IMR-90 (cell line): Measurements from ENCODE around the gene SESN1. TPM values are rescaled to one million over a fixed set of nuclear protein-coding genes. Genes with fewer than 3 reads are reported as not detected.

ENCODE experiments used
- ATAC-seq: fragments of 200-7000 bp; cut with Tn5 transposase; 2 replicates; pipeline ENCODE4 v1.9.1; 2020; ENCODE audit warnings: low read depth, mild to moderate bottlenecking, moderate library complexity
- BruUV-seq: library from RNA; stranded (reverse); fragments of 400-500 nt; replicated peaks from 2 replicates; lab custom pipeline; 2021; lab: Mats Ljungman, UMichigan
- CTCF ChIA-PET: fragments of 300-600 bp; formaldehyde crosslinking; extraction: SDS; loops from one replicate; lab custom pipeline; 2021; ENCODE audit warnings: antibody characterized with exemption; lab: Yijun Ruan, JAX
- POLR2A ChIA-PET: fragments of 300-600 bp; sonication (Branson Sonifier 250); formaldehyde crosslinking; loops from one replicate; lab custom pipeline; 2022; ENCODE audit warnings: antibody characterized with exemption; ENCODE audit not compliant: unreplicated experiment; lab: Charles Lee
- DNase-seq: peaks from one replicate; pipeline ENCODE4 v3.0.0; 2013
- H2AFZ ChIP-seq: replicated peaks from 2 replicates; pipeline ENCODE3; 2013; ENCODE audit warnings: low read length, mild to moderate bottlenecking; ENCODE audit not compliant: poor library complexity
- H2AK5ac ChIP-seq: 2 replicates; pipeline ENCODE4 v1.6.1; 2013; ENCODE audit warnings: low read depth, low read length, inconsistent platforms
- H2AK9ac ChIP-seq: replicated peaks from 2 replicates; pipeline ENCODE3; 2013; ENCODE audit warnings: mild to moderate bottlenecking, low read depth, low read length, moderate library complexity; ENCODE audit not compliant: poor library complexity
- H2BK120ac ChIP-seq: 2 replicates; pipeline ENCODE4 v1.6.1; 2013; ENCODE audit warnings: low read depth, low read length, inconsistent platforms
- H2BK15ac ChIP-seq: 3 replicates; pipeline ENCODE4 v1.6.1; 2013; ENCODE audit warnings: low read depth, low read length, inconsistent platforms
- H2BK20ac ChIP-seq: 2 replicates; pipeline ENCODE4 v1.6.1; 2013; ENCODE audit warnings: low read depth, mild to moderate bottlenecking, inconsistent platforms, low read length, moderate library complexity
- H2BK5ac ChIP-seq: 2 replicates; pipeline ENCODE4 v1.6.1; 2013; ENCODE audit warnings: mild to moderate bottlenecking, low read depth, low read length, inconsistent platforms; ENCODE audit not compliant: poor library complexity, severe bottlenecking
- H3K14ac ChIP-seq: replicated peaks from 2 replicates; pipeline ENCODE4 v1.6.1; 2013; ENCODE audit warnings: low read depth, low read length, inconsistent platforms
- H3K18ac ChIP-seq: 2 replicates; pipeline ENCODE4 v1.6.1; 2013; ENCODE audit warnings: low read depth, low read length, control low read depth
- H3K23ac ChIP-seq: 2 replicates; pipeline ENCODE4 v1.6.1; 2013; ENCODE audit warnings: low read depth, low read length, inconsistent platforms
- H3K27ac ChIP-seq: 2 replicates; pipeline ENCODE4 v1.5.1; 2013; ENCODE audit warnings: mild to moderate bottlenecking, control low read depth, low read length; ENCODE audit not compliant: insufficient read depth
- H3K27me3 ChIP-seq: 2 replicates; pipeline ENCODE4 v1.6.1; 2013; ENCODE audit warnings: low read length; ENCODE audit not compliant: control insufficient read depth, insufficient read depth
- H3K36me3 ChIP-seq: 2 replicates; pipeline ENCODE4 v1.6.1; 2013; ENCODE audit warnings: low read length, mixed read lengths; ENCODE audit not compliant: control insufficient read depth, insufficient read depth
- H3K4ac ChIP-seq: 2 replicates; pipeline ENCODE4 v1.6.1; 2013; ENCODE audit warnings: low read depth, low read length, inconsistent platforms
- H3K4me1 ChIP-seq: 2 replicates; pipeline ENCODE4 v1.6.1; 2013; ENCODE audit warnings: low read length, mixed read lengths; ENCODE audit not compliant: control insufficient read depth, insufficient read depth
- H3K4me2 ChIP-seq: 2 replicates; pipeline ENCODE4 v1.6.1; 2013; ENCODE audit warnings: low read depth, mild to moderate bottlenecking, control low read depth, low read length, moderate library complexity
- H3K4me3 ChIP-seq: 2 replicates; pipeline ENCODE4 v1.5.1; 2013; ENCODE audit warnings: low read depth, mild to moderate bottlenecking, control low read depth, low read length, moderate library complexity; ENCODE audit not compliant: insufficient read depth
- H3K56ac ChIP-seq: 2 replicates; pipeline ENCODE4 v1.6.1; 2013; ENCODE audit warnings: low read length, inconsistent platforms; ENCODE audit not compliant: insufficient read depth; ENCODE audit errors: extremely low read depth
- H3K79me1 ChIP-seq, 2 experiments: 2 replicates each; pipeline ENCODE4 v1.6.1; 2013; ENCODE audit warnings: low read length in 2 of 2, inconsistent platforms in 1 of 2, low read depth in 1 of 2
- H3K9ac ChIP-seq: 2 replicates; pipeline ENCODE4 v1.6.1; 2013; ENCODE audit warnings: low read depth, low read length, control low read depth
- H3K9me1 ChIP-seq: 2 replicates; pipeline ENCODE4 v1.6.1; 2013; ENCODE audit warnings: low read length, inconsistent platforms; ENCODE audit not compliant: insufficient read depth
- H3K9me3 ChIP-seq: 2 replicates; pipeline ENCODE4 v1.6.1; 2013; ENCODE audit warnings: low read length; ENCODE audit not compliant: control insufficient read depth, insufficient read depth
- H4K20me1 ChIP-seq: 2 replicates; pipeline ENCODE4 v1.6.1; 2013; ENCODE audit warnings: low read length, inconsistent platforms; ENCODE audit not compliant: insufficient read depth
- H4K5ac ChIP-seq: 2 replicates; pipeline ENCODE4 v1.6.1; 2013; ENCODE audit warnings: mild to moderate bottlenecking, low read depth, low read length, control low read depth
- H4K8ac ChIP-seq, 2 experiments: 2 replicates each; pipeline ENCODE4 v1.6.1; 2013; ENCODE audit warnings: low read depth in 2 of 2, low read length in 2 of 2, control low read depth in 1 of 2, inconsistent platforms in 1 of 2
- H4K91ac ChIP-seq: 2 replicates; pipeline ENCODE4 v1.6.1; 2013; ENCODE audit warnings: low read depth, low read length, inconsistent platforms; ENCODE audit not compliant: insufficient read depth
- BHLHE40 ChIP-seq: fragments of 150-350 bp; IDR thresholded peaks from 2 replicates; pipeline ENCODE4 v1.6.1; 2016; ENCODE audit warnings: mild to moderate bottlenecking, low read depth, low read length
- CEBPB ChIP-seq: IDR thresholded peaks from 2 replicates; pipeline ENCODE4 v1.6.1; 2012; ENCODE audit warnings: low read depth, low read length, improper control_type of control experiment
- CHD1 ChIP-seq: IDR thresholded peaks from 2 replicates; pipeline ENCODE4 v1.6.1; 2012; ENCODE audit warnings: low read depth, low read length, improper control_type of control experiment
- CTCF ChIP-seq: conservative IDR thresholded peaks from 2 replicates; pipeline ENCODE4 v1.5.1; 2012; ENCODE audit warnings: mild to moderate bottlenecking, low read depth, low read length, improper control_type of control experiment
- FOS ChIP-seq: fragments of 150-350 bp; IDR thresholded peaks from 2 replicates; pipeline ENCODE4 v1.6.1; 2016; ENCODE audit warnings: low read depth, low read length
- MAFK ChIP-seq: IDR thresholded peaks from 2 replicates; pipeline ENCODE4 v1.6.1; 2012; ENCODE audit warnings: low read depth, low read length, improper control_type of control experiment
- POLR2A ChIP-seq: IDR thresholded peaks from 2 replicates; pipeline ENCODE4 v1.6.1; 2012; ENCODE audit warnings: mild to moderate bottlenecking, low read depth, low read length
- RAD21 ChIP-seq: IDR thresholded peaks from 2 replicates; pipeline ENCODE4 v1.6.1; 2012; ENCODE audit warnings: low read length, improper control_type of control experiment
- RCOR1 ChIP-seq: IDR thresholded peaks from 2 replicates; pipeline ENCODE4 v1.6.1; 2012; ENCODE audit warnings: mild to moderate bottlenecking, low read length, improper control_type of control experiment; ENCODE audit not compliant: insufficient replicate concordance
- RFX5 ChIP-seq: IDR thresholded peaks from 2 replicates; pipeline ENCODE4 v1.8.0; 2012; ENCODE audit warnings: low read depth, mild to moderate bottlenecking, low read length, moderate library complexity
- SMC3 ChIP-seq: fragments of 150-350 bp; IDR thresholded peaks from 2 replicates; pipeline ENCODE4 v1.6.1; 2016; ENCODE audit warnings: low read depth, mild to moderate bottlenecking, antibody characterized with exemption, low read length, moderate library complexity
- WGBS, 2 experiments: methylation state at CpG; one replicate each; pipeline versions ENCODE4 v1.1.5 to v1.1.7; 2013; ENCODE audit warnings: missing lambda C conversion rate in 2 of 2; ENCODE audit not compliant: insufficient read length in 1 of 2; ENCODE audit errors: extremely low coverage in 2 of 2; 5-methylcytosine and 5-hydroxymethylcytosine counted together
- dilution Hi-C: fragments of 300-500 bp; cut with HindIII; formaldehyde crosslinking; loops from one replicate; pipeline ENCODE4 v1.14.3; 2018; ENCODE audit warnings: low sequenced_read_pairs; ENCODE audit not compliant: unreplicated experiment
- in situ Hi-C: fragments of 300-500 bp; cut with MboI; formaldehyde crosslinking; loops from 3 replicates; pipeline ENCODE4 v1.14.3; 2019; ENCODE audit warnings: low sequenced_read_pairs, inconsistent platforms, mixed read lengths
- intact Hi-C: fragments of 100-400 bp; cut with micrococcal nuclease; formaldehyde crosslinking; loops from 2 replicates; pipeline ENCODE4 v1.10.0; 2022
- polyA plus RNA-seq, 3 experiments: library from polyadenylated mRNA; depleted of rRNA; stranded (reverse); fragments of >200 nt; gene quantifications; 2 replicates each; pipeline ENCODE4 v1.2.3, GENCODE V29; 2012; ENCODE audit warnings: low replicate concordance in 1 of 3
- total RNA-seq: library from RNA; depleted of rRNA; stranded (reverse); fragments of >200 nt; gene quantifications from 2 replicates; pipeline ENCODE4 v1.2.3, GENCODE V29; 2012
- TF ChIP-seq, protein P1 (sequence below): fragments of 150-350 bp; IDR thresholded peaks from 2 replicates; pipeline ENCODE4 v1.6.1; 2016; ENCODE audit warnings: low read depth, mild to moderate bottlenecking, low read length, moderate library complexity, borderline replicate concordance

SESN1 gene
- total and polyA plus RNA-seq, 2 of the 4 experiments (the other 2 are of a cell fraction) = 9.7 to 16.7 TPM

DNA sequence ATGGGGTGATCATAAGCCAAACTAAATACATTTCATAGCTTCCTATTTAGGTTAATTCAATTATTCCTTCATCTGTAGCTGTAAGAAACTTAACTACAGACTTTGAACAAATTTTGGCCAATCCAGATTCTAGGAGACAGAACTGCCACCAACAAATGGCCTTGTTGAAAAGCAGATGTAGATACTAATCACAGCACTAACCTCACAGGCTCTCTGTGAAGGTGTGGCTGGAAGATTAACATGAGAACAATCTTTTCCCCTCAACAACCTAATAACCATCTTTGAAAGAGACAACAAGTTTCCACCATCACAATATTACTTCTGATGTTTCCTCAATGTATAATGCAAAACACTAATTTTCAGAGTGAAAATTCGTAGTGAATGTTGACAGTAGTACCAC lies 87.8 kb downstream of the SESN1 start:
- Histone ChIP-seq H2BK5ac (no peak overlapping the region), H2BK20ac (no peak overlapping the region), H4K5ac (no peak overlapping the region), H3K4me2 (peak overlapping the region; percentile 44; the same call in 1 of the 2 replicates), H3K23ac (no peak overlapping the region), H3K79me1 (peaks cover 14 to 29% of the 10 kb centered on the region in 2 experiments; a peak in 3 of 4 replicates), H3K18ac (no peak overlapping the region), H4K91ac (no peak overlapping the region), H3K27me3 (no peaks in the 10 kb centered on the region), H3K36me3 (no peaks in the 10 kb centered on the region), H3K27ac (no peak overlapping the region), H2AK5ac (no peak overlapping the region), H3K4me1 (peaks cover 3% of the 10 kb centered on the region; the same call in 1 of the 2 replicates), H3K9me1 (peaks cover 3% of the 10 kb centered on the region; the same call in 1 of the 2 replicates), H3K9me3 (no peaks in the 10 kb centered on the region), H4K8ac (no peak overlapping the region), H3K4me3 (no peak overlapping the region), H4K20me1 (peaks cover 3% of the 10 kb centered on the region), H2BK15ac (no peak overlapping the region), H3K56ac (no peak overlapping the region), H3K14ac (no peak overlapping the region; the same call in 1 of the 2 replicates), H3K4ac (no peak overlapping the region), H3K9ac (no peak overlapping the region), H2AK9ac (no peak overlapping the region), H2BK120ac (no peak overlapping the region), H2AFZ (no peak overlapping the region)
- TF ChIP-seq, protein P1, sequence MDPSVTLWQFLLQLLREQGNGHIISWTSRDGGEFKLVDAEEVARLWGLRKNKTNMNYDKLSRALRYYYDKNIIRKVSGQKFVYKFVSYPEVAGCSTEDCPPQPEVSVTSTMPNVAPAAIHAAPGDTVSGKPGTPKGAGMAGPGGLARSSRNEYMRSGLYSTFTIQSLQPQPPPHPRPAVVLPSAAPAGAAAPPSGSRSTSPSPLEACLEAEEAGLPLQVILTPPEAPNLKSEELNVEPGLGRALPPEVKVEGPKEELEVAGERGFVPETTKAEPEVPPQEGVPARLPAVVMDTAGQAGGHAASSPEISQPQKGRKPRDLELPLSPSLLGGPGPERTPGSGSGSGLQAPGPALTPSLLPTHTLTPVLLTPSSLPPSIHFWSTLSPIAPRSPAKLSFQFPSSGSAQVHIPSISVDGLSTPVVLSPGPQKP = no peak
- TF ChIP-seq POLR2A (no peak), CEBPB (no peak), FOS (no peak), RFX5 (no peak), CHD1 (no peak), RCOR1 (no peak), RAD21 (no peak), BHLHE40 (no peak), MAFK (no peak), CTCF (no peak), SMC3 (no peak)
- dilution Hi-C loops = no loop called here
- DNase-seq = no peak
- ChIA-PET CTCF (no interaction called here), POLR2A (no interaction called here)
- in situ Hi-C loops = no loop called here
- intact Hi-C loops = loop anchor here (5.0 kb wide), 3 partner anchors 65 to 465 kb away; no protein-coding TSS in a partner anchor
- ATAC-seq = no peak
- WGBS, 2 experiments = no CpG with 5 or more reads among the region's 1 CpG
- no TSS peak for BruUV-seq
